Lung (tissue), 14 donors: ENCODE data around the gene PRAMEF25. TPM values are rescaled to one million over a fixed set of nuclear protein-coding genes. Genes with fewer than 3 reads are reported as not detected.
"Not testable (repeated sequence)": the region's sequence is repeated elsewhere in the genome, so short reads cannot be mapped to it uniquely, and the experiment has no call there.

Source experiments
- ATAC-seq: fragments of 200-7000 bp; cut with Tn5 transposase; one replicate; pipeline ENCODE4 v1.9.1; 2020; ENCODE audit warnings: moderate number of reproducible peaks; ENCODE audit not compliant: insufficient read depth, low FRiP score
- DNase-seq, 3 donors: peaks; one replicate each; pipeline ENCODE4 v3.0.0-alpha.2; 2013 to 2017
- H3K27ac ChIP-seq, 2 donors: one replicate each; pipeline ENCODE4 v1.5.1; 2013; ENCODE audit warnings: mild to moderate bottlenecking in 2 of 2, moderate library complexity in 2 of 2, control low read depth in 1 of 2, inconsistent platforms in 1 of 2, low read depth in 1 of 2, low read length in 1 of 2
- H3K27me3 ChIP-seq, 3 donors: one replicate each; pipeline ENCODE4 v1.5.1; 2013; ENCODE audit warnings: low read length in 2 of 3; ENCODE audit not compliant: control insufficient read depth in 3 of 3, insufficient read depth in 3 of 3
- H3K36me3 ChIP-seq, 4 donors: one replicate each; pipeline ENCODE4 v1.5.1; 2013; ENCODE audit warnings: low read length in 4 of 4, mild to moderate bottlenecking in 1 of 4, moderate library complexity in 1 of 4; ENCODE audit not compliant: control insufficient read depth in 4 of 4, insufficient read depth in 4 of 4
- H3K4me1 ChIP-seq, 5 donors: one replicate each; pipeline ENCODE4 v1.5.1; 2013; ENCODE audit warnings: low read length in 5 of 5, mild to moderate bottlenecking in 2 of 5, moderate library complexity in 1 of 5; ENCODE audit not compliant: control insufficient read depth in 5 of 5, insufficient read depth in 5 of 5
- H3K4me3 ChIP-seq: one replicate; pipeline ENCODE4 v1.5.1; 2013; ENCODE audit warnings: mild to moderate bottlenecking, control low read depth, moderate library complexity
- H3K9ac ChIP-seq, 2 donors: one replicate each; pipeline ENCODE4 v1.5.1; 2013; ENCODE audit warnings: low read length in 2 of 2, control low read depth in 1 of 2; ENCODE audit not compliant: insufficient read depth in 1 of 2
- H3K9me3 ChIP-seq, 4 donors: one replicate each; pipeline ENCODE4 v1.5.1; 2013; ENCODE audit warnings: low read length in 3 of 4, mild to moderate bottlenecking in 1 of 4, moderate library complexity in 1 of 4; ENCODE audit not compliant: control insufficient read depth in 4 of 4, insufficient read depth in 3 of 4
- WGBS, 2 donors: extraction: QIAGEN DNeasy Blood & Tissue Kit; methylation state at CpG; one replicate each; pipeline ENCODE4 v1.1.7; 2013; 5-methylcytosine and 5-hydroxymethylcytosine counted together
- long read RNA-seq, 5 donors: transcript quantifications; one replicate each; lab custom pipeline, GENCODE V29; 2026
- polyA plus RNA-seq, 2 donors: library from polyadenylated mRNA; stranded (reverse); fragments of 200-250 nt; gene quantifications; one replicate each; pipeline ENCODE4 v1.2.1, GENCODE V29; 2013
- total RNA-seq, 2 donors: library from RNA; depleted of rRNA in 1 of 2; stranded (reverse); fragments of >200 nt in 1 of 2; gene quantifications; one replicate each; pipeline ENCODE4 v1.2.1, GENCODE V29; 2014 to 2021
- donor health status: Bipolar disorder and iron deficiency.
- donor health status: healthy.
- donor health status: DM: yes; HTN: yes; CAD: no.

PRAMEF25 gene
- total RNA-seq (not detected), polyA plus RNA-seq (not detected)
- long read RNA-seq, donor 1, result 0 reads
- long read RNA-seq, donor 2, result 0 reads
- long read RNA-seq, donor 3, result 0 reads
- long read RNA-seq, donor 4, result 0 reads
- long read RNA-seq, donor 5, result 0 reads

DNA sequence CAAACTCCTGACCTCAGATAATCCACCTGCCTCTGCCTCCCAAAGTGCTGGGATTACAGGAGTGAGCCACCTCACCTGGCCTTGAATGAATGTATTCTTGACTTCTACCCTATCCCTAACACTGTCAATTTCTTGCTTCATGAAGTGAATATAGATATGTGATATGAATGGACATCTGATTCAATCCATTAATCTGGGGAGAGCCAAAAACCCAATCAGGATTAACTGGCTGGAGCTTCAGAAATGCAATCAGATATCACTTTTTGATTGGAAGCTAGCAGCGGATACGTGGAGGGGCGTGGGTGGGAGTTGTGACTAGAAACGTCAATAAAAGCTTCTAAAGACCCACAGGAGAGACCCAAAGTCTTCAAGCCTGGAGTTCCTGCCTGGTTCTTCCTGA lies at the start of gene PRAMEF25:
PRAMEF25 (plus strand) TSS at position 301 of the 400 bp plus-strand sequence. CDS start 2,920 bp downstream, outside the sequence.
- H3K4me3 ChIP-seq, H3K4me1 ChIP-seq, DNase-seq, H3K9me3 ChIP-seq, ATAC-seq, H3K9ac ChIP-seq, H3K27ac ChIP-seq, H3K27me3 ChIP-seq, H3K36me3 ChIP-seq: not testable (repeated sequence)
- WGBS, 2 donors, result no CpG with 5 or more reads among the region's 4 CpGs

- not testable (repeated sequence) for DNase-seq, H3K27ac ChIP-seq, H3K27me3 ChIP-seq, H3K36me3 ChIP-seq, H3K9me3 ChIP-seq, H3K9ac ChIP-seq, H3K4me1 ChIP-seq, ATAC-seq, H3K4me3 ChIP-seq
- 81 to 84% methylated on average over 3 of the region's 3 CpGs for WGBS, 2 donors
Measured at GRCh38 chr1:13056475-13056874, 14.1 kb upstream of the PRAMEF25 start, which contains the start of gene PRAMEF27. PRAMEF27 (minus strand) TSS chr1:13056575; CDS start chr1:13053659, 2,916 bp downstream.

- not testable (repeated sequence) for H3K27me3 ChIP-seq, H3K27ac ChIP-seq, H3K4me3 ChIP-seq, H3K36me3 ChIP-seq, DNase-seq, ATAC-seq, H3K9ac ChIP-seq, H3K4me1 ChIP-seq, H3K9me3 ChIP-seq
- WGBS, 2 donors, result 94% methylated on average over 6 of the region's 6 CpGs
Measured at GRCh38 chr1:13116754-13117153, 46.2 kb downstream of the PRAMEF25 start, which contains the start of gene HNRNPCL2. HNRNPCL2 (minus strand) TSS chr1:13116854; CDS start chr1:13116400, 454 bp downstream.

Other genes starting within 250 kb of the PRAMEF25 start
- gene PRAMEF11, start 239.4 kb upstream of the PRAMEF25 start, total RNA-seq, result not detected
- gene PRAMEF11, start 239.4 kb upstream of the PRAMEF25 start, polyA plus RNA-seq, result not detected
- gene HNRNPCL1, start 222.1 kb upstream of the PRAMEF25 start, total RNA-seq, result not detected
- gene HNRNPCL1, start 222.1 kb upstream of the PRAMEF25 start, polyA plus RNA-seq, result not detected
- not detected for gene PRAMEF2, start 213.7 kb upstream of the PRAMEF25 start, total RNA-seq
- gene PRAMEF2, start 213.7 kb upstream of the PRAMEF25 start, polyA plus RNA-seq, result not detected
- gene PRAMEF4, start 184.6 kb upstream of the PRAMEF25 start, total RNA-seq, result not detected
- gene PRAMEF4, start 184.6 kb upstream of the PRAMEF25 start, polyA plus RNA-seq, result not detected
- gene PRAMEF10, start 172.5 kb upstream of the PRAMEF25 start, total RNA-seq, result not detected
- gene PRAMEF10, start 172.5 kb upstream of the PRAMEF25 start, polyA plus RNA-seq, result not detected
- not detected for gene PRAMEF7, start 154.2 kb upstream of the PRAMEF25 start, total RNA-seq
- gene PRAMEF7, start 154.2 kb upstream of the PRAMEF25 start, polyA plus RNA-seq, result not detected
- not detected for gene PRAMEF6, start 123.2 kb upstream of the PRAMEF25 start, total RNA-seq
- gene PRAMEF6, start 123.2 kb upstream of the PRAMEF25 start, polyA plus RNA-seq, result not detected
- not detected for gene PRAMEF27, start 14.2 kb upstream of the PRAMEF25 start, total RNA-seq
- not detected for gene PRAMEF27, start 14.2 kb upstream of the PRAMEF25 start, polyA plus RNA-seq
- gene HNRNPCL3, start 10.0 kb upstream of the PRAMEF25 start, total RNA-seq, result not detected
- not detected for gene HNRNPCL3, start 10.0 kb upstream of the PRAMEF25 start, polyA plus RNA-seq
- not detected for gene HNRNPCL2, start 46.1 kb downstream of the PRAMEF25 start, total RNA-seq
- gene HNRNPCL2, start 46.1 kb downstream of the PRAMEF25 start, polyA plus RNA-seq, result not detected
- not detected for gene PRAMEF26, start 85.2 kb downstream of the PRAMEF25 start, total RNA-seq
- gene PRAMEF26, start 85.2 kb downstream of the PRAMEF25 start, polyA plus RNA-seq, result not detected
- not detected for gene HNRNPCL4, start 94.9 kb downstream of the PRAMEF25 start, total RNA-seq
- gene HNRNPCL4, start 94.9 kb downstream of the PRAMEF25 start, polyA plus RNA-seq, result not detected
- gene PRAMEF9, start 101.1 kb downstream of the PRAMEF25 start, total RNA-seq, result not detected
- gene PRAMEF9, start 101.1 kb downstream of the PRAMEF25 start, polyA plus RNA-seq, result not detected
- not detected for gene PRAMEF13, start 130.6 kb downstream of the PRAMEF25 start, total RNA-seq
- not detected for gene PRAMEF13, start 130.6 kb downstream of the PRAMEF25 start, polyA plus RNA-seq
- not detected for gene PRAMEF18, start 155.4 kb downstream of the PRAMEF25 start, total RNA-seq
- gene PRAMEF18, start 155.4 kb downstream of the PRAMEF25 start, polyA plus RNA-seq, result not detected
- not detected for gene PRAMEF5, start 183.4 kb downstream of the PRAMEF25 start, total RNA-seq
- gene PRAMEF5, start 183.4 kb downstream of the PRAMEF25 start, polyA plus RNA-seq, result not detected
- gene PRAMEF8, start 214.4 kb downstream of the PRAMEF25 start, total RNA-seq, result not detected
- not detected for gene PRAMEF8, start 214.4 kb downstream of the PRAMEF25 start, polyA plus RNA-seq
- gene PRAMEF33, start 232.8 kb downstream of the PRAMEF25 start, total RNA-seq, result not detected
- gene PRAMEF33, start 232.8 kb downstream of the PRAMEF25 start, polyA plus RNA-seq, result not detected
- not detected for gene PRAMEF15, start 244.8 kb downstream of the PRAMEF25 start, total RNA-seq
- not detected for gene PRAMEF15, start 244.8 kb downstream of the PRAMEF25 start, polyA plus RNA-seq